GM18511 (cell line): Measurements from ENCODE around the gene ZFAND4.
A peak's percentile ranks its signal among the peaks of the same experiment; 100 is the strongest.
"Not testable (repeated sequence)": the region's sequence is repeated elsewhere in the genome, so short reads cannot be mapped to it uniquely, and the experiment has no call there.

Experiments used
- ATAC-seq: cut with Tn5 transposase; IDR thresholded peaks from one replicate; pipeline ENCODE4 v1.9.1; 2021; ENCODE audit warnings: mild to moderate bottlenecking, moderate library complexity; ENCODE audit not compliant: unreplicated experiment

Gene ZFAND4

GRCh38 chr10:45644527-45644926 is 28.0 kb downstream of the ZFAND4 start:
- no peak for ATAC-seq

DNA sequence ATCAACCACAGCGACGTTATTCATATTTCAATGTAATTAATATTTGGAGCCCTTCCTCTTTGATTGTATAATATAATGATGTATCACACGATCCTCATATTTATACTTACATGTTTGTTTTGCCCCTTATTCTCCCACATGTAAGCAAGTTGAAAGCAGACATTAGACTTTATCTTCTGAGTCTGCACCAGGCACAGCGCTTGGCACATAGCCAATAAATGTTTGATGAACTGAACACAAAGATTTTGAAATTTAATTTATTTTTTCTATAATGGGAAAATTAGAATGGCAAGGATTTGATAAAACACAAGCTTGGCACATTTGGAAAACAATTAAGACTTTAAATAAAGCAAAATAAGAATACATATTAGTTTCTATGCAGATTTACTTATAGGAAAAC is 31.6 kb downstream of the ZFAND4 start:
- no peak for ATAC-seq

- ATAC-seq = no peak
These were observed 32.5 kb downstream of the ZFAND4 start for GRCh38 chr10:45640049-45640448.

GRCh38 chr10:45627412-45628048 is 45.0 kb downstream of the ZFAND4 start:
- ATAC-seq = no peak

GRCh38 chr10:45625879-45626278 is 46.7 kb downstream of the ZFAND4 start:
- ATAC-seq = no peak

- ATAC-seq = no peak
These were observed 47.8 kb downstream of the ZFAND4 start for GRCh38 chr10:45624724-45625123.

DNA sequence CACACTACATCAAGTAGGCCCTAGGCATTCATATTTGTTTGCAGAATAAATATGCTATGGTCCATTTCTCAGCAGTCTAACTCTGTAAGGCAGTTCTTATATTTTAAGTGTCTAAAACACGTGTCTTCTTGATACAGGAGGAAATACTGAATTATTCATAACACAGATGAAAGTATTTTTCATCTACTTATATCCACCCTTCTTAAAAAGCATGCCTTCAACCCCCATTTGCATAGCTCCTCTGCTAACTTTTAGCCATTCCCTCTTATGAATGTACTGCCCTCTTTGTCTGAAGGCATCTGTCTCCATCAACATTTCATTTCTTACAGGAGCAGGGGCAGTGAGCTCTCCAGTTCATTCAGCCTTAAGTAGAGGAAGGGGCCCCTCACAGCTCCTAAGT is 57.7 kb downstream of the ZFAND4 start:
- ATAC-seq = no peak

- ATAC-seq = no peak
These were observed 59.8 kb downstream of the ZFAND4 start for GRCh38 chr10:45612741-45613140.

GRCh38 chr10:45608052-45608451 is 64.5 kb downstream of the ZFAND4 start:
- ATAC-seq = no peak

DNA sequence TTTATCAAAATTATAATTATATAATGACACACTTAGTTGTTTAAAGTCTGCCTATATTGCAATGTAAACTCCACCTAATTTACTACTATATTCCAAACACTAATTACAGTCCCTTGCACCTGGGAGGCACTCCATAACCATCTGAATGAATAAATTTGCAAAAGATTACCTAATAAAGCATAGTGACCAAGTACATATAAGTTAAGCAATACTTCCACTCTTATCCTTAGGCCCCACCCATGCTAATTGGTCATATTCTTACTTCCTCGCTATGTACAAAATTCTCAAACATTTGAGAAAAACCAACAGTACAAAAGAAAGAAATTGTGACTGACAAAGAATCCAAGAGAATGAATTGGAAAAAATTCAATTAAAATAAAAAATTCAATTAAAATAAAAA is 65.3 kb downstream of the ZFAND4 start:
- no peak for ATAC-seq

DNA sequence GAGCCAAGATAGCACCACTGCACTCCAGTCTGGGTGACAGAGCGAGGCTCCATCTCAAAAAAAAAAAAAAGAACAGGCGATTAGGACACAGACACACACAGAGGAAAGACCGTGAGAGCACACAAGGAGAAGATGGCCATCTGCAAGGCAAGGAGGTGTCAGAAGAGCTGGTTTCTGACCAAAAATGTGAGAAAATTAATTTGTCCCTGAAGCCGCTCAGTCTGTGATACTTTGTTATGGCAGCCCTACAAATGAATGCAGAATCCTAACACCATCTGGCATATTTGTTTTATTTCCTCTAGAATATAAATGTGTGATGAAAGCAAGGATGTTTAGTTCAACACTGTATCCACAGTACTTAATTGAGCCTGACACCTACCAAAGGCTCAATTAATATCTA is 69.7 kb downstream of the ZFAND4 start:
- ATAC-seq = no peak

DNA sequence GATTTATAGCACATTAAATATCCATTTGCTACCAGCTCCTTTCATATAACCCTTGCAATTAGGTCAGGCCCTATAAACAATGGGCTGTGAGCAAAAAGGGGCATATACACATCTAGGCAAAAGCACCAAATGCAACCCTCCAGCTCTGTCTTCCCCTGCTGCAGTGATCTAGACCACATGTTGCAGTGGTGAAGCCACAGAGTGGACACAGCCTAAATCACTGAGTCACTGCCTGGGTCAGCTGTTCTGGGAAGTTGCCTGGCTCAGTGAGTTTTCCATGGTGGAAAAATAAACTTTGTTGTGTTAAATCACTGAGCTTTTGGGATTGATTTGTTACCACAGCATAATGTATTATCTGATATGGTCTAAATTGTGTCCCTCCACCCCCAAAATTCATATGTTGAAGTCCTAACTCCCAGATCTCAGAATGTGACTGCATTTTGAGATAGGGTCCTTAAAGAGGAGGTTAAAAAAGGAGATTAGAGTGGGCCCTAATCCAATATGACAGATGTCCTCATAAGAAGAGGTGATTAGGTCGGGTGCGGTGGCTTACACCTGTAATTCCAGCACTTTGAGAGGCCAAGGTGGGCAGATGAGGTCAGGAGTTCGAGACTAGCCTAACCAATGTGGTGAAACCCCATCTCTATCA is 70.4 kb downstream of the ZFAND4 start:
- ATAC-seq = no peak

DNA sequence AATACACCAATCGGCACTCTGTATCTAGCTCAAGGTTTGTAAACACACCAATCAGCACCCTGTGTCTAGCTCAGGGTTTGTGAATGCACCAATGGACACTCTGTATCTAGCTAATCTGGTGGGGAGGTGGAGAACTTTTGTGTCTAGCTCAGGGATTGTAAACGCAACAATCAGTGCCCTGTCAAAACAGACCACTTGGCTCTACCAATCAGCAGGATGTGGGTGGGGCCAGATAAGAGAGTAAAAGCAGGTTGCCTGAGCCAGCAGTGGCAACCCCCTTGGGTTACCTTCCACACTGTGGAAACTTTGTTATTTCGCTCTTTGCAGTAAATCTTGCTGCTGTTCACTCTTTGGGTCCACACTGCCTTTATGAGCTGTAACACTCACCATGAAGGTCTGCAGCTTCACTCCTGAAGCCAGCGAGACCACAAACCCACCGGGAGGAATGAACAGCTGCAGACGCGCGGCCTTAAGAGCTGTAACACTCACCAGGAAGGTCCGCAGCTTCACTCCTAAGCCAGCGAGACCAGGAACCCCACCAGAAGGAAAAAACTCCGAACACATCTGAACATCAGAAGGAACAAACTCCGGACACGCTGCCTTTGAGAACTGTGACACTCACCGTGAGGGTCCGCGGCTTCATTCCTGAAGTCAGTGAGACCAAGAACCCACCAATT is 71.2 kb downstream of the ZFAND4 start:
- not testable (repeated sequence) for ATAC-seq

GRCh38 chr10:45600337-45601253 is 72.0 kb downstream of the ZFAND4 start:
- ATAC-seq = not testable (repeated sequence)

DNA sequence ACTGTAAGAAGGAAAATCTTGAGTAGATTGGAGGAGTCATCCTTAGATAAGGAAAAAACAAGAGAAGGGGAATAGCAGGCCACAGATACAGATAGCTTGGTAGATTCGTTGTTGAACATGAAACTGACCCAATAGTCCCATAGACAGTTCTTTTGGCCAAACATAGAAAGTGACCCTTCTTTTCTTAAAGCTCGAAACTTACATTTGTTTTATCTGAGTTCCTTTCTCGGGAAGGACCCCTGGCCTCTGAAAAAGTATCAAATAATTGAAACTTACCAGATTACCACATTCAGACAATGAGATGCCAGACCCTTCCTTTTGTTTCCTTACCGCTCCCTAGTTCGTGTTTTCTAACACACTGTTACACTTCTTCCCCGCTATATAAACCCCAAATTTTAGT is 72.9 kb downstream of the ZFAND4 start:
- no peak for ATAC-seq

GRCh38 chr10:45599021-45599603 is 73.5 kb downstream of the ZFAND4 start:
- ATAC-seq = no peak

DNA sequence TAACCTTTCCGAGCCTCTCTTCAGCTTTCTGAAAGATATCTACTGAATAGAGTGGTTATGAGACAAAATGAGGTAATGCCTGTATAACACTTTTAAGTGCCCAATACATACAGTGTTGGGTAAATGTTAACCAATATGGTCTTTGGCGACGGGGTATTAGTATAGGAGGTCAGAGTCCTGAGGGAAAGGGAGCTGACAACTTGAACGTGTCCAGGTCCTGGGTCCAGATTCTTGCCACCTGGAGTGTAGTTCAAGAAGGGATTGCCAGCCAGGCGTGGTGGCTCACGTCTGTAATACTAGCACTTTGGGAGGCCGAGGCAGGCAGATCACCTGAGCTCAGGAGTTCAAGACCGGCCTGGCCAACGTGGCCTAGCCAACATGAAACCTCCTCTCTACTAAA is 76.0 kb downstream of the ZFAND4 start:
- no peak for ATAC-seq

GRCh38 chr10:45594276-45595157 is 78.1 kb downstream of the ZFAND4 start:
- peak; percentile 95 for ATAC-seq

- no peak for ATAC-seq
These were observed 78.7 kb downstream of the ZFAND4 start for GRCh38 chr10:45593938-45594275.

DNA sequence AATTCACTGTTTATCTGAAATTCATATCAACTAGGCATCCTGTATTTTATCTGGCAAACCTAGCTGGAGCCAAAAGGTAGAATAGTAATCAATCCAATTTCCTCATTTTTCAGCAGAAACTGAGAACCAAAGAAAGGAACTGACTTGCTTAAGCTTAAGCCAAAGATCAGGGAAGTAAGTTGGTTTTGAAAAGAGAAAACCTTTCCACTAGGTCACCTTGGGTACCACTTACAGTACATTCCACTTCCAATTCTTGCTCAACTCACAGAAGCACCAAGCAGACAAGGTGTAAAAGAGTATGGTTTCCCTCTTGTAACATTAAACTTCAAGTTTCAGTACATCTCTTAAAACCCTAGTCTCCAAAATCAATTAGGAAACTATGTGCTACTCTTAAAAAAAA is 79.6 kb downstream of the ZFAND4 start:
- no peak for ATAC-seq
